Stomach (tissue), 4 donors: Measurements from ENCODE around the gene CRB2.

Experiments
- POLR2AphosphoS5 ChIP-seq, 3 donors: sonication (generic); formaldehyde crosslinking; IDR thresholded peaks; one replicate each; pipeline ENCODE4 v1.6.1; 2016; ENCODE audit warnings: antibody characterized with exemption in 3 of 3
- TF ChIP-seq, protein P1 (sequence below), 7 experiments: fragments of 450-650 bp in 4 of 7; fragments of 200-600 bp in 3 of 7; sonication (generic) in 3 of 7; IDR thresholded peaks; one replicate each; pipeline ENCODE4 v1.5.1; 2016 to 2019; ENCODE audit warnings: antibody characterized with exemption in 7 of 7, control low read depth in 2 of 7, mild to moderate bottlenecking in 1 of 7

- TF ChIP-seq, protein P1, sequence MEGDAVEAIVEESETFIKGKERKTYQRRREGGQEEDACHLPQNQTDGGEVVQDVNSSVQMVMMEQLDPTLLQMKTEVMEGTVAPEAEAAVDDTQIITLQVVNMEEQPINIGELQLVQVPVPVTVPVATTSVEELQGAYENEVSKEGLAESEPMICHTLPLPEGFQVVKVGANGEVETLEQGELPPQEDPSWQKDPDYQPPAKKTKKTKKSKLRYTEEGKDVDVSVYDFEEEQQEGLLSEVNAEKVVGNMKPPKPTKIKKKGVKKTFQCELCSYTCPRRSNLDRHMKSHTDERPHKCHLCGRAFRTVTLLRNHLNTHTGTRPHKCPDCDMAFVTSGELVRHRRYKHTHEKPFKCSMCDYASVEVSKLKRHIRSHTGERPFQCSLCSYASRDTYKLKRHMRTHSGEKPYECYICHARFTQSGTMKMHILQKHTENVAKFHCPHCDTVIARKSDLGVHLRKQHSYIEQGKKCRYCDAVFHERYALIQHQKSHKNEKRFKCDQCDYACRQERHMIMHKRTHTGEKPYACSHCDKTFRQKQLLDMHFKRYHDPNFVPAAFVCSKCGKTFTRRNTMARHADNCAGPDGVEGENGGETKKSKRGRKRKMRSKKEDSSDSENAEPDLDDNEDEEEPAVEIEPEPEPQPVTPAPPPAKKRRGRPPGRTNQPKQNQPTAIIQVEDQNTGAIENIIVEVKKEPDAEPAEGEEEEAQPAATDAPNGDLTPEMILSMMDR (IDR thresholded peaks at IDR 0.05): no peak
- TF ChIP-seq POLR2AphosphoS5 (IDR thresholded peaks at IDR 0.05): no peak
These were observed 68.1 kb downstream of the CRB2 start for GRCh38 chr9:123424131-123424530.
